GM12801 (cell line): ENCODE results near the gene EXOC3L1.

Experiments
- TF ChIP-seq, protein P1 (sequence below): IDR thresholded peaks from one replicate; pipeline ENCODE4 v1.5.1; 2011; ENCODE audit warnings: control low read depth; ENCODE audit not compliant: insufficient read length; ENCODE audit errors: extremely low read depth

EXOC3L1 gene

DNA sequence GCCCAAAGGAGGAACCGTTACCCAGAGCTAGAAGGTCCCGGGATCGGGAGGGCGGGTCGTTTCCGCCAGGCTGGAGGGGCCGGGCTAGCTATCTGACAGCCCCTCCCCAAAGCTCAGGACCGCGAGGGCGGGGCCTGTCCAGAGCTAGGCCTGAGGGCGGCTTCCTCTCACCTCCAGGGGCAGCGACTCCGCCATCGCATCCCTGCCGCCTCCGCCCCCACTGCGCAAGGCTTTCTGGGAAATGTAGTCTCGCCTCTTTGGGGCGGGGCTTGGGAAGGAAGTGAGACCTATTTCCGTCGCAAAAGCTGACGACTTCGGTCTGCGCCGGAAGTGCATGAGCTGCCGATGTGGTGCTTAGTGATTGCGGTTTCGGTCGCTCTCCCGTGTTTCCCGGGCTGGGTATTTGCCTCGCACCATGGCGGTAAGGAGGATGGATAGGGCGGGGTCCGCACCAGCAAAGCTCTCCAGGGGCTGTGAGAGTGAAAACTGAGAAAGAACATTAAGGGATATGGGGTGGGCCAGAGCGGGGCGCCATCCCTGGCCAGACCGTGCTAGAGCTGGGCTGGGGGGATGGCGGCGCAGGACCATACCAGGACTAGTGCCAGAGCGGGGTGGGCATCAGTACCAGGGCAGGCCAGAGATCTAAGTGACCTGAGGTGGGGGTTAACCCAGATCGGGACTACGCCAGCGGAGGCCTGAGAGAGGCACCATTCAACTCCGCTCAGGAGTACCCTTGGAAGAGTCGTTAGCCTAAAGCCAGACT, 37.0 kb upstream of the EXOC3L1 start, which contains the start of gene TMEM208:
TSS of gene TMEM208 (plus strand) at position 327 of the 763 bp plus-strand sequence. CDS start at position 416, 89 bp downstream.
- TF ChIP-seq, protein P1, sequence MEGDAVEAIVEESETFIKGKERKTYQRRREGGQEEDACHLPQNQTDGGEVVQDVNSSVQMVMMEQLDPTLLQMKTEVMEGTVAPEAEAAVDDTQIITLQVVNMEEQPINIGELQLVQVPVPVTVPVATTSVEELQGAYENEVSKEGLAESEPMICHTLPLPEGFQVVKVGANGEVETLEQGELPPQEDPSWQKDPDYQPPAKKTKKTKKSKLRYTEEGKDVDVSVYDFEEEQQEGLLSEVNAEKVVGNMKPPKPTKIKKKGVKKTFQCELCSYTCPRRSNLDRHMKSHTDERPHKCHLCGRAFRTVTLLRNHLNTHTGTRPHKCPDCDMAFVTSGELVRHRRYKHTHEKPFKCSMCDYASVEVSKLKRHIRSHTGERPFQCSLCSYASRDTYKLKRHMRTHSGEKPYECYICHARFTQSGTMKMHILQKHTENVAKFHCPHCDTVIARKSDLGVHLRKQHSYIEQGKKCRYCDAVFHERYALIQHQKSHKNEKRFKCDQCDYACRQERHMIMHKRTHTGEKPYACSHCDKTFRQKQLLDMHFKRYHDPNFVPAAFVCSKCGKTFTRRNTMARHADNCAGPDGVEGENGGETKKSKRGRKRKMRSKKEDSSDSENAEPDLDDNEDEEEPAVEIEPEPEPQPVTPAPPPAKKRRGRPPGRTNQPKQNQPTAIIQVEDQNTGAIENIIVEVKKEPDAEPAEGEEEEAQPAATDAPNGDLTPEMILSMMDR, result no peak

DNA sequence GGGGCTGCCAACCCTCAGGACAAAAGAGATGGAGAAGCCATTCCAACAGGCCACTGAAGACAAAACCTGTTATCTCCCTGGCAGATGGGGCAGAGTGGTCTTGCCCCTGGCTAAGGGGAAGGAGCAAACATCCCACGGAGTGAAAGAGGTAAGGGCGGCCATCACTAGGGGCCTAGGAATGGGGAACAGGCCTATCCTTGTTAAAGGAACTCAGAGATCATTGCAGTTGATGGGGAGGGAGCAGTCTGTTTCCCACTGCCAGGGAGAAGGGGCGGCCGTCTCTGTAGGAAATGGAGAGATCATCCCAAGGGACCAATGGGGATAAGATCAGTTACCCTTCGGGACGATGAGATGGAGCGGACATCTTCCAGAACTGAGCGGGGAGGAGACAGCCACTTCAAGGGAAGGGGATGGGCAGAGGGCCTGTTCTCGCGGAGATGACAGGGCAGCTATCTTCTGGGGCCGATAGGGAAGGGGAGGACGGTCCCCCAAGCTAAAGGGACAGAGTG, 36.4 kb upstream of the EXOC3L1 start:
- TF ChIP-seq, protein P1, result no peak

DNA sequence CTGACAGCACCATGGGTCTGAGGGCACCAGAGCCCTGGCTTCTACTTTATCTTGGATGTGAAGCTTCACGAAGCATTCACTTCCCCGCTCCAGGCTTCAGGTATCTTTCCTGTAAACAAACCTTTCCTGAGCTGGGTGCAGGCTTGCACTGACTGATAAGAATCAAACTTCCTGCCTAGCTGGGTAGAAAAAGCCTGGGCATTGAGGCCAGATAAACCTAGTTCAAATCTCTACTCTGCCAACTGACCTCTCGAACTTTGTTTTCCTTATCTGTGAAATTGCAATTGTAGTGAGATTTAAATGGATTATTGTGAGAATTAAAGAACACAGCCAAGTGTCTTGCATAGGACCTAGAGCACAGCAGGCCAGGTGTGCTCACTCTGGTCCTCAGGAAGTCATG, 34.1 kb upstream of the EXOC3L1 start:
- TF ChIP-seq, protein P1, result no peak

GRCh38 chr16:67216612-67217490, 26.9 kb upstream of the EXOC3L1 start:
- TF ChIP-seq, protein P1, result no peak

DNA sequence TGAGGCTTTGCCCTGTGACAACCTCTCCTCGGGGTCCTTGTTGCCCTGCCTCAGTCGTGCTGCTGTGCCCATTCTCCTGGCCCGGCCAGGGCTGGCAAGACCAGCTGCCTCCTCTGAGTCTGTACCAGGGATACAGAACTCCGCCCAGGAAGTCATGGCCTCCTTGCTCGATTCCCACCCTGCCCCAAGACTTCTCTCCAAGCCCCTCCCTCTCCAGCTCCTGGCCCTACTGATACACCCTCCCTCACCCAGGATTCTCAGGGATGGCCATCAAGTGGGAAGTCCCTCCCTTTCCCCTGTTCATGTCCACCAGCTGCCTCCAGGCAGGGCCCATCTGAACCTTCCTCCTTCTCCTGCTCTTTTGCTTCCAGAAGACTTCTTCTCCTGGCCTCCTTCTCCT, 25.8 kb upstream of the EXOC3L1 start:
- TF ChIP-seq, protein P1, result no peak

- TF ChIP-seq, protein P1, result no peak
These were observed 23.5 kb upstream of the EXOC3L1 start for GRCh38 chr16:67213197-67214019.
